Mesothelial cell of epicardium (in vitro differentiated cells): ENCODE results near the gene PRR7. TPM values are rescaled to one million over a fixed set of nuclear protein-coding genes. Genes with fewer than 3 reads are reported as not detected.
A peak's percentile ranks its signal among the peaks of the same experiment; 100 is the strongest.

ENCODE experiments used
- DNase-seq, 2 experiments: peaks; one replicate each; pipeline ENCODE4 v3.0.0; 2021; ENCODE audit warnings: low spot score in 2 of 2; ENCODE audit not compliant: unreplicated experiment in 2 of 2
- H3K27ac Mint-ChIP-seq: 2 replicates; pipeline ENCODE4 v1.8.0; 2021; ENCODE audit warnings: mixed read lengths
- H3K27me3 Mint-ChIP-seq: 2 replicates; pipeline ENCODE4 v1.8.0; 2021; ENCODE audit warnings: low read depth, mixed read lengths
- H3K36me3 Mint-ChIP-seq: 2 replicates; pipeline ENCODE4 v1.8.0; 2021; ENCODE audit warnings: mixed read lengths
- H3K4me1 Mint-ChIP-seq: 2 replicates; pipeline ENCODE4 v1.8.0; 2021; ENCODE audit warnings: mixed read lengths
- H3K4me3 Mint-ChIP-seq: 2 replicates; pipeline ENCODE4 v1.8.0; 2021; ENCODE audit warnings: mild to moderate bottlenecking, moderate library complexity, mixed read lengths
- H3K9me3 Mint-ChIP-seq: 2 replicates; pipeline ENCODE4 v1.8.0; 2021; ENCODE audit warnings: mixed read lengths
- total RNA-seq: library from RNA; stranded (reverse); gene quantifications from 3 replicates; pipeline ENCODE4 v1.2.1, GENCODE V29; 2021
- TF ChIP-seq, protein P1 (sequence below): fragments of 200-600 bp; sonication (generic); IDR thresholded peaks from one replicate; pipeline ENCODE4 v1.5.0; 2021; ENCODE audit warnings: antibody characterized with exemption; ENCODE audit not compliant: unreplicated experiment

PRR7 gene
- total RNA-seq, 1 donor from 2014 or later = 5.9 TPM

DNA sequence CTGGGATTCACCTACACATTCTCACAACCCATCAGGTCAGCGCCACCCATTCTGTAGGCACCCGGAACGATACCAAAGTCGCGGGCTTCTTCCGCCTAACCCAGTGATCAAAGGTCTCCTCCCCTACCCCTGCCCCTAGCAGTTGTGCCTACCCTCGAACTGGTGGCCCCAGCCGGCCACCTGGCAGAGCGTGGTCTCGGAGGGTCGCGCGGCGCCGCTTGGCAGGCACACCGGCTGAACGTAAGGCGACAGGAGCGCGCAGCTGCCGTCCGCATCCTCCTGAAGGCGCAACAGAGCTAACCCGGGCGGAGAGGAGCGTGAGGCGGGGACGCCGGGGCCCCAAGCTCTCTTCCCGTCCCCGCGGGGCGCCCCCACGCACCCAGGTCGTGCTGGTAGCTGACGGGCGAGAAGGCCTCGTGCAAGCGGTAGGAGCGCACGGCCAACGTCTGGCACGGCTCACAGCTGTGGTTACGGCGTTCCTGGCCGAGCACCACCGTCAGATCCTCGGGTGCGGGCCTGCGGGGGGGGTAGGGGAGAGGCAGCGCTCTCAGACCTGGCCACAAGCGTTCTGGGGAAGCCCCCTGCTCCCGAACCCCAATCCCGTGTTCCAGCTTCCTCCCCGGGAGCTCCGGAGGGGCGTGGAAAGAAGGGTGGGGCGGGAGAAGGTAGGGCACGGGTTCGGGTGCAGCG, 43.4 kb upstream of the PRR7 start:
- DNase-seq = peak in 1 of 2 experiments; percentile 48
- Mint-ChIP-seq H3K27ac (peak overlapping the region; percentile 61), H3K27me3 (peaks cover 64% of the 10 kb centered on the region), H3K9me3 (no peaks in the 10 kb centered on the region), H3K36me3 (no peaks in the 10 kb centered on the region), H3K4me3 (peak overlapping the region; percentile 71), H3K4me1 (peaks cover 16% of the 10 kb centered on the region)
- TF ChIP-seq, protein P1, sequence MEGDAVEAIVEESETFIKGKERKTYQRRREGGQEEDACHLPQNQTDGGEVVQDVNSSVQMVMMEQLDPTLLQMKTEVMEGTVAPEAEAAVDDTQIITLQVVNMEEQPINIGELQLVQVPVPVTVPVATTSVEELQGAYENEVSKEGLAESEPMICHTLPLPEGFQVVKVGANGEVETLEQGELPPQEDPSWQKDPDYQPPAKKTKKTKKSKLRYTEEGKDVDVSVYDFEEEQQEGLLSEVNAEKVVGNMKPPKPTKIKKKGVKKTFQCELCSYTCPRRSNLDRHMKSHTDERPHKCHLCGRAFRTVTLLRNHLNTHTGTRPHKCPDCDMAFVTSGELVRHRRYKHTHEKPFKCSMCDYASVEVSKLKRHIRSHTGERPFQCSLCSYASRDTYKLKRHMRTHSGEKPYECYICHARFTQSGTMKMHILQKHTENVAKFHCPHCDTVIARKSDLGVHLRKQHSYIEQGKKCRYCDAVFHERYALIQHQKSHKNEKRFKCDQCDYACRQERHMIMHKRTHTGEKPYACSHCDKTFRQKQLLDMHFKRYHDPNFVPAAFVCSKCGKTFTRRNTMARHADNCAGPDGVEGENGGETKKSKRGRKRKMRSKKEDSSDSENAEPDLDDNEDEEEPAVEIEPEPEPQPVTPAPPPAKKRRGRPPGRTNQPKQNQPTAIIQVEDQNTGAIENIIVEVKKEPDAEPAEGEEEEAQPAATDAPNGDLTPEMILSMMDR = no peak

DNA sequence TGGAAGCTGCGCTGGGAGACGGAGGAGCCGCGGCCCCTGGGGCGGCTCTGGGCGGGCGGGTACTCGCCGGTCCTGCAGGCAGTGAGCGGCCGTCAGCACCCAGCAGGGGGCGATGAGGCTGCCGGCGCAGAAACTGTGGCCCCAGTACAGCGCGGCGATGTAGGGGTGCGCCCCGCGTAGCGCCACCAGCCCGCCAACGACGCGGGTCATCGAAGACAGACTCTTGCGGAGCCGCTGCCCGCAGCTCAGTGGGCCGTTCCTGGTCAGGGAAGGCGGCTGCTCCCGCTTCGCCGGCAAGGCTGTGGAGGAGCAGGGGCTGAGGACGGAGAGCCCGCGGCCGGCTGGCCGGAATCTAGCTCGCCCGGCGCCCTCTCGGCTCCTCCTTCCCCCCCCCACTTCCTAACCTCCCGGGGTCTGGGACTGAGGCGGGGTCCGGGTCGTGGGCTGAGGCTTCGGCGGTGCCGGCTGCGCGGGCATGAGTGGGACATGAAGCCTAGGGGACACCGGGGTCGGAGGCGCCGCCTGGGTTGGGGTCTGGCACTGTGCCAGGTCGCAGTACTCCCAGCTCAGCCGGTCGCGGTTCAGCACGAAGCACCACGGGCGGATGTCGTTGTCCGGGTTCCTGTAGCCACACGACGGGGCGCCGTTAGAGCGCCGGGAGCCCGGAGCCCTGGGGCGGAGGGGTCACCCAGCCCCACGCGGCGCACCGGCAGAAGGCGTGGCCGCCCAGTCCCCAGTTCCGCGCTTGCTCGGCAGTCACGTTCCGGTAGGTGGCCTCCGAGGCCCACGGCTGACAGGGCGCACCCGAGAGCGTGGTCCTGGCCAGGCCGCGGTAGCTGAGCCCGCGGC, 42.6 kb upstream of the PRR7 start:
- peaks cover 70% of the 10 kb centered on the region for H3K27me3 Mint-ChIP-seq
- H3K27ac Mint-ChIP-seq = no peak overlapping the region
- H3K4me3 Mint-ChIP-seq = peak overlapping the region; percentile 71
- H3K36me3 Mint-ChIP-seq = no peaks in the 10 kb centered on the region
- peak; percentile 50 to 77 for DNase-seq
- H3K4me1 Mint-ChIP-seq = peaks cover 16% of the 10 kb centered on the region
- no peaks in the 10 kb centered on the region for H3K9me3 Mint-ChIP-seq
- TF ChIP-seq, protein P1 = peak; percentile 68

DNA sequence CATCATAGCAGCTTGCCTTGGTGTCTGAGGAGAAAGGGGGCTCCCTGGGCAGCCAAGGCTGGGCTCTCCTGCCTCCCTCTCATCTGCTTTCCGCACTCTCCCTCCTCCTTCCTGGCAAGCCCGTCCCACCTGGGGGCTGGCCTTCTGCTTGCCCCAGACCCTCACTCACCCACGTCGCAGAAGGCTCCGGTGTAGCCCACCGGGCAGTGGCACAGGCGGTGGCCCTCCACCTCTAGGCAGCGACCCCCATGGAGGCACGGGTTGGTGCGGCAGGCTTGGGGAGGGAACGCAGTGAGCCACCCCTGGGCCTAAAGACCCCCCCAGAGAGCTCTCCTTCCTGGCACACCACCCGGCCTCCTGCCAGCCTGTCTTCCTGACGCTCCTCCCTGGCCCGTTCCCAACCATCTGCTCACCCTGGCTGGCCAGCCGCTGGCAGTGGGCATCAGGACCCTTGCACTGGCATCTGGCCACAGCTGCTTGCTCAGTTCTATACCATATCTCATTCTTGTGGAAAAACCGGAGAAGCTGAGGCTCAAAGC, 41.9 kb upstream of the PRR7 start:
- Mint-ChIP-seq H3K9me3 (no peaks in the 10 kb centered on the region), H3K27me3 (peaks cover 75% of the 10 kb centered on the region), H3K27ac (no peak overlapping the region), H3K4me3 (peak overlapping the region; percentile 71), H3K4me1 (peaks cover 16% of the 10 kb centered on the region), H3K36me3 (no peaks in the 10 kb centered on the region)
- TF ChIP-seq, protein P1 = no peak
- DNase-seq = no peak

DNA sequence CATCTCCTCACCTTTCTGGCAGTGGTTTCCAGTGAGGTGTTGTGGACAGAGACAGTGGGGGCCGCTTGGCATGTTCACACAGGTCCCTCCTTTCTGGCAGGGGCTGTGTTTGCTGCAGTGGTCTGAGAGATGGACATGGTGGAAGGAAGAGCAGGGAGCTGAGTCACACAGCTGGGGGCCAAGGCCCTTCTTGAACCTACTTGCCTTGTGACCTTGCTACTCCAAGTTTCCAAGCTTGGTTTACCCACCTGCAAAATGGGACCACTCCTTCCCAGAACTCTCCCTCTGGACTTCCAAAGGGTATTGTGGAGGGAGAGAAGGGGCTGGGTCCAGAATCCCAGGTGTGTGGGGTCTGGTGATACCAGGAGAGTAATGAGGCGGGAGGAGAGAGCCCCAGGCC, 41.3 kb upstream of the PRR7 start:
- peak overlapping the region; percentile 71 for H3K4me3 Mint-ChIP-seq
- no peaks in the 10 kb centered on the region for H3K36me3 Mint-ChIP-seq
- TF ChIP-seq, protein P1 = no peak
- H3K9me3 Mint-ChIP-seq = no peaks in the 10 kb centered on the region
- peaks cover 16% of the 10 kb centered on the region for H3K4me1 Mint-ChIP-seq
- no peak overlapping the region for H3K27ac Mint-ChIP-seq
- peaks cover 75% of the 10 kb centered on the region for H3K27me3 Mint-ChIP-seq
- DNase-seq = no peak

DNA sequence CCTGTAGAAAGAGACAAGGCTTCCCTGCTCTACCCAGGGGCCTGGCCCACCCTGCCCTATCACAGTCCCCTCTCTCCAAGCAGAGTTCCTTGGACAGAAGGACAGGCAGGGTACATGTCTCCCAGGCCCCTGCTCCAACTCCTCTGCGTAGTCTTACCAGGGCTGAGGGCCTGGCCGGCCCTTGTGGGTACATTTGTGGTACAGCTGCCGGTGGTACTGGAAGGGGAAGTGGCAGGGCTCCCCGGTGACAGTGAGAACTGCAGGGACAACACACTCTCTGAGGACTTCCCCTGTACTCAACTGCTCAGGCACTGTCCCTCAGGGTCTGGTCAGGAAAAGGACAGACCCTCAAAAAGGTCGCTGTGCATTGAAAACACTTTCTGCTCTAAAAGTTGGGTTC, 40.8 kb upstream of the PRR7 start:
- H3K27me3 Mint-ChIP-seq = peaks cover 75% of the 10 kb centered on the region
- H3K4me1 Mint-ChIP-seq = peaks cover 16% of the 10 kb centered on the region
- DNase-seq = no peak
- no peak overlapping the region for H3K4me3 Mint-ChIP-seq
- no peaks in the 10 kb centered on the region for H3K9me3 Mint-ChIP-seq
- TF ChIP-seq, protein P1 = no peak
- H3K36me3 Mint-ChIP-seq = no peaks in the 10 kb centered on the region
- no peak overlapping the region for H3K27ac Mint-ChIP-seq
